GM12878 (cell line): ENCODE measurements around the gene RNU1-2. TPM values are rescaled to one million over a fixed set of nuclear protein-coding genes. Genes with fewer than 3 reads are reported as not detected.

Experiments
- ATAC-seq: fragments of 200-7000 bp; cut with Tn5 transposase; 3 replicates; pipeline ENCODE4 v1.9.1; 2020; ENCODE audit warnings: mild to moderate bottlenecking, moderate library complexity
- BruUV-seq: library from RNA; stranded (reverse); fragments of 400-500 nt; replicated peaks from 2 replicates; lab custom pipeline; 2021; lab: Mats Ljungman, UMichigan
- CTCF ChIA-PET: fragments of 300-600 bp; sonication (Branson Sonifier 250); formaldehyde crosslinking; extraction: SDS; loops from one replicate; lab custom pipeline; 2021; ENCODE audit warnings: inconsistent platforms; lab: Yijun Ruan, JAX
- POLR2A ChIA-PET: fragments of 350-600 bp; formaldehyde crosslinking; extraction: SDS; loops from one replicate; lab custom pipeline; 2021; ENCODE audit warnings: inconsistent platforms; lab: Charles Lee
- RAD21 ChIA-PET: fragments of 300-600 bp; sonication (Branson Sonifier 250); formaldehyde crosslinking; loops from one replicate; lab custom pipeline; 2023; ENCODE audit warnings: antibody characterized with exemption; ENCODE audit not compliant: unreplicated experiment; lab: Charles Lee
- SMC1A ChIA-PET: fragments of 300-600 bp; sonication (Branson Sonifier 250); formaldehyde crosslinking; loops from one replicate; lab custom pipeline; 2023; ENCODE audit not compliant: unreplicated experiment, uncharacterized antibody; lab: Charles Lee
- DNase-seq: peaks from one replicate; pipeline ENCODE4 v3.0.0-alpha.2; 2011; ENCODE audit warnings: low read depth, low spot score
- FAIRE-seq: peaks from 3 replicates; lab custom pipeline; 2011; peaks lifted over from hg19 to GRCh38; lab: Jason Lieb, UNC
- H2AFZ ChIP-seq: 2 replicates; pipeline ENCODE4 v1.6.0; 2011; ENCODE audit warnings: low read depth, low read length, control low read depth; ENCODE audit not compliant: control insufficient read depth
- H3K27ac ChIP-seq: 2 replicates; pipeline ENCODE4 v1.5.1; 2011; ENCODE audit warnings: control low read depth; ENCODE audit not compliant: control insufficient read depth, insufficient read depth
- H3K27me3 ChIP-seq, 2 experiments: replicated peaks in 1 of 2; 2 replicates each; pipeline versions ENCODE4 v1.6.0 to v1.6.1; 2011; ENCODE audit warnings: low read length in 1 of 2; ENCODE audit not compliant: control insufficient read depth in 2 of 2, insufficient read depth in 2 of 2
- H3K36me3 ChIP-seq, 2 experiments: 2 replicates each; pipeline ENCODE4 v1.5.1; 2011; ENCODE audit warnings: low read length in 1 of 2; ENCODE audit not compliant: control insufficient read depth in 2 of 2, insufficient read depth in 2 of 2
- H3K4me1 ChIP-seq: 2 replicates; pipeline ENCODE4 v1.6.1; 2011; ENCODE audit warnings: mild to moderate bottlenecking, low read length, moderate library complexity, mixed read lengths; ENCODE audit not compliant: control insufficient read depth, insufficient read depth
- H3K4me2 ChIP-seq: 2 replicates; pipeline ENCODE4 v1.6.0; 2011; ENCODE audit warnings: control low read depth; ENCODE audit not compliant: control insufficient read depth, insufficient read depth
- H3K4me3 ChIP-seq: fragments of 200-600 bp; sonication (generic); 2 replicates; pipeline ENCODE4 v1.5.1; 2016
- H3K79me2 ChIP-seq: 2 replicates; pipeline ENCODE4 v1.6.0; 2011; ENCODE audit warnings: low read length; ENCODE audit not compliant: control insufficient read depth, insufficient read depth
- H3K9ac ChIP-seq: 2 replicates; pipeline ENCODE4 v1.8.0; 2011; ENCODE audit warnings: low read length, control low read depth, mixed read lengths; ENCODE audit not compliant: control insufficient read depth, insufficient read depth
- H3K9me3 ChIP-seq: replicated peaks from 3 replicates; pipeline ENCODE4 v1.5.1; 2011; ENCODE audit warnings: mild to moderate bottlenecking, low read length; ENCODE audit not compliant: control insufficient read depth, insufficient read depth
- H4K20me1 ChIP-seq: 2 replicates; pipeline ENCODE4 v1.6.0; 2011; ENCODE audit not compliant: control insufficient read depth, insufficient read depth
- CBX5 ChIP-seq: sonication (generic); IDR thresholded peaks from 2 replicates; pipeline ENCODE4 v1.6.1; 2016; ENCODE audit warnings: low read depth, moderate library complexity, mild to moderate bottlenecking, inconsistent platforms
- CREM ChIP-seq: IDR thresholded peaks from 2 replicates; pipeline ENCODE4 v1.6.1; 2014; ENCODE audit warnings: antibody characterized with exemption, low read depth
- DPF2 ChIP-seq: fragments of 450-650 bp; IDR thresholded peaks from 2 replicates; pipeline ENCODE4 v1.6.1; 2017; ENCODE audit warnings: mild to moderate bottlenecking
- GATAD2B ChIP-seq: fragments of 450-650 bp; conservative IDR thresholded peaks from 2 replicates; pipeline ENCODE4 v1.6.1; 2017; ENCODE audit warnings: low read depth, mild to moderate bottlenecking, moderate library complexity
- IRF5 ChIP-seq: fragments of 450-650 bp; IDR thresholded peaks from 2 replicates; pipeline ENCODE4 v1.6.1; 2017; ENCODE audit warnings: borderline replicate concordance
- MAX ChIP-seq: IDR thresholded peaks from 2 replicates; pipeline ENCODE4 v1.6.1; 2012; ENCODE audit warnings: low read depth, low read length, improper control_type of control experiment
- POLR2A ChIP-seq: IDR thresholded peaks from 2 replicates; pipeline ENCODE4 v1.6.1; 2011; ENCODE audit warnings: low read depth, mild to moderate bottlenecking, low read length
- RELA ChIP-seq: fragments of 450-650 bp; IDR thresholded peaks from 2 replicates; pipeline ENCODE4 v1.8.0; 2014; ENCODE audit warnings: borderline replicate concordance; ENCODE audit not compliant: partially characterized antibody
- SIN3A ChIP-seq: IDR thresholded peaks from 2 replicates; pipeline ENCODE4 v1.6.1; 2012; ENCODE audit warnings: low read depth, low read length, improper control_type of control experiment
- TCF7 ChIP-seq: IDR thresholded peaks from 2 replicates; pipeline ENCODE4 v1.6.1; 2014; ENCODE audit warnings: antibody characterized with exemption, borderline replicate concordance
- ZNF622 ChIP-seq: fragments of 450-650 bp; IDR thresholded peaks from 2 replicates; pipeline ENCODE4 v1.6.1; 2017; ENCODE audit warnings: mild to moderate bottlenecking, inconsistent platforms
- WGBS: methylation state at CpG from one replicate; pipeline ENCODE4 v1.1.6; 2016; ENCODE audit warnings: low lambda C conversion rate; ENCODE audit not compliant: insufficient replicate concordance, insufficient coverage; ENCODE audit errors: missing lambda C conversion rate; 5-methylcytosine and 5-hydroxymethylcytosine counted together
- in situ Hi-C: fragments of 300-500 bp; cut with MboI; formaldehyde crosslinking; loops from 9 replicates; pipeline ENCODE4 v1.14.3; 2018; ENCODE audit warnings: mixed read lengths
- intact Hi-C: fragments of 100-400 bp; cut with micrococcal nuclease; formaldehyde crosslinking; loops from one replicate; pipeline ENCODE4 v1.14.2; 2022; ENCODE audit not compliant: unreplicated experiment
- polyA plus RNA-seq, 11 experiments: library from polyadenylated mRNA; depleted of rRNA in 4 of 11; unstranded in 6 of 11; stranded (reverse) in 5 of 11; fragments of >200 nt; fragmentation: Nextera tagmentation in 4 of 11; fragmentation: Illumina TruSeq in 1 of 11; extraction: Ambion mirVana in 4 of 11; extraction: Trizol in 1 of 11; gene quantifications; 1 replicate in 1 of 11; 2 replicates in 10 of 11; pipeline versions ENCODE4 v1.2.1 to v1.2.3, GENCODE V29; 2011 to 2016; ENCODE audit warnings: inconsistent platforms in 2 of 11, missing spikeins in 2 of 11, low read depth in 1 of 11
- total RNA-seq, 4 experiments: library from RNA; depleted of rRNA in 3 of 4; stranded (reverse); fragments of >200 nt in 3 of 4; fragmentation: Illumina TruSeq in 1 of 4; extraction: Trizol in 1 of 4; gene quantifications; 2 replicates each; pipeline versions ENCODE4 v1.2.1 to v1.2.3, GENCODE V29; 2013 to 2021
- TF ChIP-seq, protein P1 (sequence below): fragments of 450-650 bp; IDR thresholded peaks from 2 replicates; pipeline ENCODE4 v1.6.1; 2018; ENCODE audit warnings: borderline replicate concordance, mild to moderate bottlenecking; ENCODE audit not compliant: partially characterized antibody

RNU1-2 gene
- total and polyA plus RNA-seq, 10 of the 15 experiments (the other 5 are each of a cell fraction or from before 2014, with no cell fraction given) = under 0.01 to 20,946 (median 4.7) TPM; not detected in 2

DNA sequence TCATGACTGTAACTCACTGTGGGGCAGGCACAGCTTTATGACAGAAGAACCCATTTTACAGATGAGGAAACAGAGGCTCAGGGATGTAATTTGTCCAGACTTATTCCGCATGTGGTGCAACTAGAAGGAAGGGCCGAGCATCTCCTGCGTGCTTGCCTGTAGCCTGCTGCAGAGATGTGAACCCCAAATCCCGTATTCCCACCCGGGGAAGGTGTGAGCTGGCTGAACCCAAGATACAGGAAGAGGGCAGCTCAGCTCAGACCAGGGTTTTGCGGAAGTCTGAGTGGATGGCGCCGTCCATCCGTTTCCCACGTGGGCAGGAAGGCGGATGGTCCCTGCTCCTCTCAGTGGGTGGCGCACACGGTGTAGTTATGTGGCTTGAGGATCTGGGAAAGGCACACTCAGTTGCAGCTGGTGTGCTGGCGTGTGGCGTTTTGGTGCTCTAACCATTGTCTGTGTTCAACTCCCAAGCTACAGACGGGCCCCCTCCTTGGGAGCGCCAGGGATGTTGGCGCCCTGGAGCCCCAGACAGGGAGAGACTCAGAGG, 27.2 kb downstream of the RNU1-2 start:
- in situ Hi-C loops = no loop called here
- ATAC-seq = no peak
- no TSS peak for BruUV-seq
- no peak overlapping the region for H3K4me3 ChIP-seq
- POLR2A ChIA-PET = no interaction called here
- WGBS = 58% methylated on average over 18 of the region's 18 CpGs
- TF ChIP-seq TCF7 (no peak), ZNF622 (no peak), GATAD2B (no peak), SIN3A (no peak), RELA (no peak), IRF5 (no peak), CREM (no peak), DPF2 (no peak), MAX (no peak), CBX5 (no peak), POLR2A (no peak)
- TF ChIP-seq, protein P1, sequence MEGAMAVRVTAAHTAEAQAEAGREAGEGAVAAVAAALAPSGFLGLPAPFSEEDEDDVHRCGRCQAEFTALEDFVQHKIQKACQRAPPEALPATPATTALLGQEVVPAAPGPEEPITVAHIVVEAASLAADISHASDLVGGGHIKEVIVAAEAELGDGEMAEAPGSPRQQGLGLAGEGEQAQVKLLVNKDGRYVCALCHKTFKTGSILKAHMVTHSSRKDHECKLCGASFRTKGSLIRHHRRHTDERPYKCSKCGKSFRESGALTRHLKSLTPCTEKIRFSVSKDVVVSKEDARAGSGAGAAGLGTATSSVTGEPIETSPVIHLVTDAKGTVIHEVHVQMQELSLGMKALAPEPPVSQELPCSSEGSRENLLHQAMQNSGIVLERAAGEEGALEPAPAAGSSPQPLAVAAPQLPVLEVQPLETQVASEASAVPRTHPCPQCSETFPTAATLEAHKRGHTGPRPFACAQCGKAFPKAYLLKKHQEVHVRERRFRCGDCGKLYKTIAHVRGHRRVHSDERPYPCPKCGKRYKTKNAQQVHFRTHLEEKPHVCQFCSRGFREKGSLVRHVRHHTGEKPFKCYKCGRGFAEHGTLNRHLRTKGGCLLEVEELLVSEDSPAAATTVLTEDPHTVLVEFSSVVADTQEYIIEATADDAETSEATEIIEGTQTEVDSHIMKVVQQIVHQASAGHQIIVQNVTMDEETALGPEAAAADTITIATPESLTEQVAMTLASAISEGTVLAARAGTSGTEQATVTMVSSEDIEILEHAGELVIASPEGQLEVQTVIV = no peak
- TF ChIP-seq, all 136 proteins: peak for 0
- intact Hi-C loops = no loop called here
- H4K20me1 ChIP-seq = no peaks in the 10 kb centered on the region
- FAIRE-seq = no peak
- no peaks in the 10 kb centered on the region for H3K9me3 ChIP-seq
- no peaks in the 10 kb centered on the region for H3K27me3 ChIP-seq
- H3K27ac ChIP-seq = no peak overlapping the region
- RAD21 ChIA-PET = no interaction called here
- no peaks in the 10 kb centered on the region for H3K79me2 ChIP-seq
- no peak overlapping the region for H3K9ac ChIP-seq
- no peak overlapping the region for H3K4me2 ChIP-seq
- no peaks in the 10 kb centered on the region for H3K36me3 ChIP-seq
- no peak overlapping the region for H2AFZ ChIP-seq
- CTCF ChIA-PET = no interaction called here
- SMC1A ChIA-PET = no interaction called here
- H3K4me1 ChIP-seq = no peaks in the 10 kb centered on the region
- no peak for DNase-seq
